HepG2 (cell line): ENCODE measurements around the gene RASSF8. TPM values are rescaled to one million over a fixed set of nuclear protein-coding genes. Genes with fewer than 3 reads are reported as not detected.
A peak's percentile ranks its signal among the peaks of the same experiment; 100 is the strongest.

Source experiments
- AFF4 ChIP-seq: sonication (generic); formaldehyde crosslinking; IDR thresholded peaks from 2 replicates; pipeline ENCODE4 v1.4.0; 2020; ENCODE audit warnings: missing genetic modification reagents
- ARNT2 ChIP-seq: sonication (generic); formaldehyde crosslinking; IDR thresholded peaks from 2 replicates; pipeline ENCODE4 v1.8.0; 2022; ENCODE audit warnings: mild to moderate bottlenecking, low read depth, missing genetic modification reagents, moderate library complexity
- EEA1 ChIP-seq: sonication (generic); formaldehyde crosslinking; IDR thresholded peaks from 2 replicates; pipeline ENCODE4 v1.5.1; 2020; ENCODE audit warnings: mild to moderate bottlenecking, missing genetic modification reagents, borderline replicate concordance
- GRHL1 ChIP-seq: sonication (generic); formaldehyde crosslinking; conservative IDR thresholded peaks from 2 replicates; pipeline ENCODE4 v1.8.0; 2022; ENCODE audit warnings: missing genetic modification reagents
- HDAC2 ChIP-seq: sonication (generic); formaldehyde crosslinking; IDR thresholded peaks from 2 replicates; pipeline ENCODE4 v1.4.0; 2020; ENCODE audit warnings: missing genetic modification reagents
- KAT2B ChIP-seq: fragments of 150-350 bp; IDR thresholded peaks from 2 replicates; pipeline ENCODE4 v1.6.1; 2014; ENCODE audit warnings: low read depth, low read length, borderline replicate concordance
- SOX5 ChIP-seq: IDR thresholded peaks from 2 replicates; pipeline ENCODE4 v1.6.1; 2016; ENCODE audit warnings: borderline replicate concordance
- THAP11 ChIP-seq: IDR thresholded peaks from 2 replicates; pipeline ENCODE4 v1.6.1; 2016; ENCODE audit warnings: missing biosample characterization, missing genetic modification reagents
- ZKSCAN5 ChIP-seq: sonication (generic); formaldehyde crosslinking; IDR thresholded peaks from 2 replicates; pipeline ENCODE4 v1.5.1; 2020; ENCODE audit warnings: mild to moderate bottlenecking, missing genetic modification reagents
- ZNF280D ChIP-seq: sonication (generic); formaldehyde crosslinking; IDR thresholded peaks from 2 replicates; pipeline ENCODE4 v1.5.1; 2020; ENCODE audit warnings: mild to moderate bottlenecking, missing genetic modification reagents
- ZNF441 ChIP-seq: sonication (generic); formaldehyde crosslinking; IDR thresholded peaks from 2 replicates; pipeline ENCODE4 v1.7.0; 2021; ENCODE audit warnings: missing genetic modification reagents, borderline replicate concordance
- ZNF619 ChIP-seq: sonication (generic); formaldehyde crosslinking; IDR thresholded peaks from 2 replicates; pipeline ENCODE4 v1.4.0; 2020; ENCODE audit warnings: mild to moderate bottlenecking, missing genetic modification reagents
- ZNF678 ChIP-seq: sonication (generic); formaldehyde crosslinking; IDR thresholded peaks from 2 replicates; pipeline ENCODE4 v1.4.0; 2020; ENCODE audit warnings: mild to moderate bottlenecking, missing genetic modification reagents
- ZNF75D ChIP-seq: sonication (generic); formaldehyde crosslinking; IDR thresholded peaks from 2 replicates; pipeline ENCODE4 v1.8.1; 2023; ENCODE audit warnings: missing genetic modification reagents, mild to moderate bottlenecking, borderline replicate concordance
- polyA plus RNA-seq, 8 experiments: library from polyadenylated mRNA; depleted of rRNA in 3 of 8; stranded (reverse) in 7 of 8; unstranded in 1 of 8; fragments of >200 nt; fragmentation: Illumina TruSeq in 4 of 8; extraction: Trizol in 4 of 8; gene quantifications; 2 replicates each; pipeline versions ENCODE4 v1.2.1 to v1.2.3, GENCODE V29; 2011 to 2016; ENCODE audit warnings: low read depth in 4 of 8, missing spikeins in 1 of 8, mixed read lengths in 1 of 8; ENCODE audit not compliant: insufficient read depth in 1 of 8
- total RNA-seq, 5 experiments: library from RNA; depleted of rRNA; stranded (reverse); fragments of >200 nt; fragmentation: Illumina TruSeq; extraction: Trizol; gene quantifications; 2 replicates each; pipeline ENCODE4 v1.2.3, GENCODE V29; 2016; ENCODE audit warnings: low read depth in 1 of 5
- TF ChIP-seq, protein P1 (sequence below): sonication (generic); formaldehyde crosslinking; IDR thresholded peaks from 2 replicates; pipeline ENCODE4 v1.5.1; 2020; ENCODE audit warnings: mild to moderate bottlenecking, missing genetic modification reagents, moderate library complexity

The RASSF8 gene
- total and polyA plus RNA-seq, 2 of the 13 experiments (the other 11 are each of a cell fraction or from before 2014, with no cell fraction given) = 0.82 to 9.2 TPM

DNA sequence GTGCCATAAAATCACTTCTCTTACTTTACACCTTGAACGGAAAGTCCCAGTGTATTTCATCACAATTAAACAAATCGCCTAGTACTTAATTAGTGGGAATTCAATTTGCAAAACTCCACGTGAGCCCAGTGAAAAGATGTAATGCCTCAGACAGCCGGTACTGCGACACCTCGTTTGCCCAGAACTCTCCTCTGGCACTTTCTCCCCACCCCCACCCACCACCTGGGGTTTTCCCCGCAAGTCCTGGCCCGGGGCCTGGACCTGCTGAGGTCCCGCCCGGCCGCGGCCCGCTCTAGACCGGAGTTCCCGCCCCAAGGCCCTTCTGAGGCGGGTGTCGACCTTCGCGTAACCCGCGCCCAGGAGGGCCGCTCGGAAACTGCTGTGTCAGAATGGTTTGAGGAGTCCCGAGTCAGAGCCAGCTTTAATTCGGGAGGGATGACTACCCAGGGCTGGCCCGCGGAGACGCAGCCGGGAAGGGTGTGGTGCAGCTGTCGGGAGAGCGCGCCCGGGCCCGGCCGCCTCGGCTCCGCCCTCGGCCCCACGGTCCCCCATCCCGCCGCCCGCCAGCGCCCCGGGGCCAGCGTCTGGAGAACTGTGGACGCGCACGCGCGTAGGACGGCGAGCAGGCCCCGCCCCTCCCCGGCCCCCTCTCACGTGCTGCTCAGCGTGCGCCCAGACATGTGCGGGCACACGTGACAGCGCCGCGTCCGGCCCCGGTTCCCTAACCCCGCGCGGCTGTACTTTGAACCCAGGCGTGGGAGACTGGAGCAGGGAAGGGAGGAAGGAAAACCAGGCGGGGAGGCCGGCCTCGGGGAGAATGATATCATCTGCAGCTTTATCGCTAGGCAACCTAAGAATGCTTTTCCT is 155.6 kb downstream of the RASSF8 start (continued):
- TF ChIP-seq ZNF441 (CRISPR knock-in tag) (peak; percentile 59; the same call in 1 of the 2 replicates), GRHL1 (no peak), ARNT2 (CRISPR knock-in tag) (peak; percentile 88), SOX5 (CRISPR knock-in tag) (peak; percentile 79; the same call in 1 of the 2 replicates), ZKSCAN5 (CRISPR knock-in tag) (no peak), ZNF678 (CRISPR knock-in tag) (peak; percentile 80; the same call in 1 of the 2 replicates), HDAC2 (CRISPR knock-in tag) (peak; percentile 78), EEA1 (CRISPR knock-in tag) (no peak), ZNF619 (peak; percentile 49; the same call in 1 of the 2 replicates), ZNF75D (CRISPR knock-in tag) (no peak), ZNF280D (peak; percentile 69; the same call in 1 of the 2 replicates), KAT2B (no peak), THAP11 (peak; percentile 73), AFF4 (CRISPR knock-in tag) (no peak)
- TF ChIP-seq, protein P1, sequence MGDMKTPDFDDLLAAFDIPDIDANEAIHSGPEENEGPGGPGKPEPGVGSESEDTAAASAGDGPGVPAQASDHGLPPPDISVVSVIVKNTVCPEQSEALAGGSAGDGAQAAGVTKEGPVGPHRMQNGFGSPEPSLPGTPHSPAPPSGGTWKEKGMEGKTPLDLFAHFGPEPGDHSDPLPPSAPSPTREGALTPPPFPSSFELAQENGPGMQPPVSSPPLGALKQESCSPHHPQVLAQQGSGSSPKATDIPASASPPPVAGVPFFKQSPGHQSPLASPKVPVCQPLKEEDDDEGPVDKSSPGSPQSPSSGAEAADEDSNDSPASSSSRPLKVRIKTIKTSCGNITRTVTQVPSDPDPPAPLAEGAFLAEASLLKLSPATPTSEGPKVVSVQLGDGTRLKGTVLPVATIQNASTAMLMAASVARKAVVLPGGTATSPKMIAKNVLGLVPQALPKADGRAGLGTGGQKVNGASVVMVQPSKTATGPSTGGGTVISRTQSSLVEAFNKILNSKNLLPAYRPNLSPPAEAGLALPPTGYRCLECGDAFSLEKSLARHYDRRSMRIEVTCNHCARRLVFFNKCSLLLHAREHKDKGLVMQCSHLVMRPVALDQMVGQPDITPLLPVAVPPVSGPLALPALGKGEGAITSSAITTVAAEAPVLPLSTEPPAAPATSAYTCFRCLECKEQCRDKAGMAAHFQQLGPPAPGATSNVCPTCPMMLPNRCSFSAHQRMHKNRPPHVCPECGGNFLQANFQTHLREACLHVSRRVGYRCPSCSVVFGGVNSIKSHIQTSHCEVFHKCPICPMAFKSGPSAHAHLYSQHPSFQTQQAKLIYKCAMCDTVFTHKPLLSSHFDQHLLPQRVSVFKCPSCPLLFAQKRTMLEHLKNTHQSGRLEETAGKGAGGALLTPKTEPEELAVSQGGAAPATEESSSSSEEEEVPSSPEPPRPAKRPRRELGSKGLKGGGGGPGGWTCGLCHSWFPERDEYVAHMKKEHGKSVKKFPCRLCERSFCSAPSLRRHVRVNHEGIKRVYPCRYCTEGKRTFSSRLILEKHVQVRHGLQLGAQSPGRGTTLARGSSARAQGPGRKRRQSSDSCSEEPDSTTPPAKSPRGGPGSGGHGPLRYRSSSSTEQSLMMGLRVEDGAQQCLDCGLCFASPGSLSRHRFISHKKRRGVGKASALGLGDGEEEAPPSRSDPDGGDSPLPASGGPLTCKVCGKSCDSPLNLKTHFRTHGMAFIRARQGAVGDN (CRISPR knock-in tag) = peak; percentile 94
